Right lobe of liver (tissue), 6 donors: ENCODE data around the gene NOS2. TPM values are rescaled to one million over a fixed set of nuclear protein-coding genes. Genes with fewer than 3 reads are reported as not detected.
A peak's percentile ranks its signal among the peaks of the same experiment; 100 is the strongest.
"Not testable (repeated sequence)": the region's sequence is repeated elsewhere in the genome, so short reads cannot be mapped to it uniquely, and the experiment has no call there.

ENCODE experiments used
- ATAC-seq, 4 donors: fragments of 200-7000 bp; cut with Tn5 transposase; one replicate each; pipeline ENCODE4 v1.9.1; 2020; ENCODE audit warnings: mild to moderate bottlenecking in 4 of 4, moderate library complexity in 4 of 4
- DNase-seq, 3 donors: peaks; one replicate each; pipeline ENCODE4 v3.0.0-alpha.2; 2020
- H3K27ac ChIP-seq, 3 donors: fragments of 200-600 bp; one replicate each; pipeline ENCODE4 v1.8.0; 2022
- H3K27me3 ChIP-seq, 2 donors: fragments of 200-600 bp; one replicate each; pipeline ENCODE4 v1.8.0; 2022
- H3K36me3 ChIP-seq, 4 donors: fragments of 200-600 bp; sonication (generic) in 1 of 4; one replicate each; pipeline versions ENCODE4 v1.5.1 to v1.8.0; 2017 to 2022; ENCODE audit warnings: control low read depth in 1 of 4
- H3K4me1 ChIP-seq, 4 donors: fragments of 200-600 bp; sonication (generic) in 1 of 4; one replicate each; pipeline versions ENCODE4 v1.5.1 to v1.8.0; 2017 to 2022; ENCODE audit warnings: control low read depth in 1 of 4
- H3K4me3 ChIP-seq, 3 donors: fragments of 200-600 bp; one replicate each; pipeline ENCODE4 v1.8.0; 2022
- H3K9me3 ChIP-seq, 4 donors: fragments of 200-600 bp; sonication (generic) in 1 of 4; one replicate each; pipeline versions ENCODE4 v1.5.1 to v1.8.0; 2017 to 2022; ENCODE audit warnings: control low read depth in 1 of 4
- CTCF ChIP-seq, 4 donors: fragments of 200-600 bp in 3 of 4; fragments of 450-650 bp in 1 of 4; IDR thresholded peaks; one replicate each; pipeline versions ENCODE4 v1.5.1 to v1.8.0; 2016 to 2022; ENCODE audit warnings: antibody characterized with exemption in 4 of 4, mild to moderate bottlenecking in 2 of 4
- POLR2A ChIP-seq: fragments of 450-650 bp; IDR thresholded peaks from one replicate; pipeline ENCODE4 v1.6.1; 2017; ENCODE audit warnings: antibody characterized with exemption, mild to moderate bottlenecking
- WGBS: methylation state at CpG from one replicate; pipeline ENCODE4 v1.1.6; 2018; ENCODE audit warnings: low coverage, low lambda C conversion rate; ENCODE audit not compliant: insufficient coverage; ENCODE audit errors: missing lambda C conversion rate; 5-methylcytosine and 5-hydroxymethylcytosine counted together
- intact Hi-C, 2 donors: fragments of 100-400 bp; cut with DNase I; formaldehyde crosslinking; loops; one replicate each; pipeline versions ENCODE4 v1.11.2 to v1.14.1; 2022
- total RNA-seq, 6 experiments: library from RNA; depleted of rRNA in 2 of 6; stranded (reverse); fragments of >200 nt in 2 of 6; fragmentation: NEBNext Ultra II Directional in 3 of 6; extraction: Animal tissue kit (Norgen Biotek cat#: 25700) in 3 of 6; gene quantifications; one replicate each; pipeline versions ENCODE4 v1.1.0 to v1.2.4, GENCODE V29; 2016 to 2023
- donor health status: DM: no; HTN: yes; CAD: no.
- donor health status: DM: no; HTN: no; CAD: no.
- donor health status: DM: no; HTN: no; CAD: no.
- donor health status: DM: no; HTN: yes; CAD: no.
- donor health status: DM: no; HTN: yes; CAD: no.

The NOS2 gene
- total RNA-seq, 6 experiments from 2014 or later: 0.07 to 0.09 TPM; not detected in 4

GRCh38 chr17:27836651-27837050 lies 36.3 kb upstream of the NOS2 start:
- DNase-seq (no peak), ATAC-seq (no peak)
- Histone ChIP-seq H3K36me3 (no peaks in the 10 kb centered on the region), H3K9me3 (no peaks in the 10 kb centered on the region), H3K4me3 (no peak overlapping the region), H3K27ac (no peak overlapping the region), H3K27me3 (no peaks in the 10 kb centered on the region), H3K4me1 (peaks cover 0 to 30% (median 10%) of the 10 kb centered on the region in 4 donors)
- TF ChIP-seq POLR2A (no peak), CTCF (IDR thresholded peaks at IDR 0.05) (no peak)
- intact Hi-C loops: no loop called here

- Histone ChIP-seq H3K36me3 (no peaks in the 10 kb centered on the region), H3K9me3 (no peaks in the 10 kb centered on the region), H3K27ac (no peak overlapping the region), H3K4me1 (peaks cover 0 to 21% (median 7%) of the 10 kb centered on the region in 4 donors), H3K27me3 (no peaks in the 10 kb centered on the region), H3K4me3 (no peak overlapping the region)
- intact Hi-C loops: no loop called here
- ATAC-seq (no peak), DNase-seq (no peak)
- TF ChIP-seq CTCF (IDR thresholded peaks at IDR 0.05) (no peak), POLR2A (no peak)
- WGBS: 78% methylated on average over 3 of the region's 3 CpGs
Measured at GRCh38 chr17:27834571-27834970, 34.2 kb upstream of the NOS2 start.

GRCh38 chr17:27832831-27833230 lies 32.5 kb upstream of the NOS2 start:
- no peak overlapping the region for H3K4me3 ChIP-seq
- no peaks in the 10 kb centered on the region for H3K36me3 ChIP-seq
- H3K27me3 ChIP-seq: no peaks in the 10 kb centered on the region
- H3K27ac ChIP-seq: no peak overlapping the region
- ATAC-seq (no peak), DNase-seq (no peak)
- H3K9me3 ChIP-seq: no peaks in the 10 kb centered on the region
- intact Hi-C loops: no loop called here
- TF ChIP-seq CTCF (IDR thresholded peaks at IDR 0.05) (no peak), POLR2A (no peak)
- H3K4me1 ChIP-seq: peaks cover 0 to 20% (median 7%) of the 10 kb centered on the region in 4 donors

GRCh38 chr17:27829888-27830287 lies 29.6 kb upstream of the NOS2 start:
- ATAC-seq: peak; percentile 83 to 90 (median 88)
- H3K4me1 ChIP-seq: peaks cover 0 to 14% (median 4%) of the 10 kb centered on the region in 4 donors
- intact Hi-C loops, H3K9me3 ChIP-seq, H3K27me3 ChIP-seq, H3K36me3 ChIP-seq, H3K4me3 ChIP-seq, H3K27ac ChIP-seq: not testable (repeated sequence)
- DNase-seq: peak in 1 of 3 donors; percentile 72
- WGBS: 25% methylated on average over 1 of the region's 1 CpG

- intact Hi-C loops, H3K4me3 ChIP-seq, H3K27me3 ChIP-seq, H3K9me3 ChIP-seq, H3K27ac ChIP-seq, DNase-seq, H3K36me3 ChIP-seq: not testable (repeated sequence)
- WGBS: no CpG with 5 or more reads among the region's 2 CpGs
- peaks cover 0 to 14% (median 4%) of the 10 kb centered on the region in 4 donors for H3K4me1 ChIP-seq
- ATAC-seq: peak in 1 of 4 donors; percentile 4
Measured at GRCh38 chr17:27829143-27829711, 28.9 kb upstream of the NOS2 start.

GRCh38 chr17:27825459-27825858 lies 25.1 kb upstream of the NOS2 start:
- ATAC-seq (peak in 3 of 4 donors; percentile 35 to 40 (median 37)), DNase-seq (no peak)
- Histone ChIP-seq H3K4me1 (peaks cover 0 to 3% (median 0%) of the 10 kb centered on the region in 4 donors), H3K27me3 (no peaks in the 10 kb centered on the region), H3K9me3 (no peaks in the 10 kb centered on the region), H3K4me3 (no peak overlapping the region), H3K27ac (peak overlapping the region in 1 of 3 donors; percentile 48), H3K36me3 (no peaks in the 10 kb centered on the region)
- WGBS: 29% methylated on average over 5 of the region's 5 CpGs
- intact Hi-C loops: no loop called here
- TF ChIP-seq CTCF (IDR thresholded peaks at IDR 0.05) (no peak), POLR2A (no peak)
